PC-9 (cell line): ENCODE data around the gene CIRBP. TPM values are rescaled to one million over a fixed set of nuclear protein-coding genes. Genes with fewer than 3 reads are reported as not detected.

Source experiments
- BruUV-seq: library from RNA; stranded (reverse); fragments of 400-500 nt; replicated peaks from 2 replicates; lab custom pipeline; 2021; lab: Mats Ljungman, UMichigan
- CTCF ChIA-PET: fragments of 300-600 bp; sonication (Branson Sonifier 250); formaldehyde crosslinking; loops from one replicate; lab custom pipeline; 2022; ENCODE audit warnings: antibody characterized with exemption; lab: Charles Lee
- POLR2A ChIA-PET: fragments of 300-600 bp; sonication (Branson Sonifier 250); formaldehyde crosslinking; loops from one replicate; lab custom pipeline; 2022; ENCODE audit warnings: antibody characterized with exemption; ENCODE audit not compliant: unreplicated experiment; lab: Charles Lee
- DNase-seq, 2 experiments: peaks; one replicate each; pipeline versions ENCODE4 v3.0.0 to v3.0.0-alpha.2; 2015 to 2022; ENCODE audit warnings: mixed read lengths in 1 of 2
- H2AFZ ChIP-seq: fragments of 200-600 bp; sonication (generic); 2 replicates; pipeline ENCODE4 v1.8.1; 2017; ENCODE audit warnings: antibody characterized with exemption
- H3F3A ChIP-seq: fragments of 200-600 bp; sonication (generic); 2 replicates; pipeline ENCODE4 v1.8.1; 2017; ENCODE audit warnings: antibody characterized with exemption, mild to moderate bottlenecking, low read depth; ENCODE audit not compliant: insufficient read depth
- H3K27ac ChIP-seq: fragments of 200-600 bp; sonication (generic); 2 replicates; pipeline ENCODE4 v1.6.1; 2016; ENCODE audit warnings: mixed run types
- H3K27me3 ChIP-seq: fragments of 200-600 bp; sonication (generic); 2 replicates; pipeline ENCODE4 v1.6.1; 2016; ENCODE audit warnings: low read depth, mixed run types; ENCODE audit not compliant: insufficient read depth
- H3K36me3 ChIP-seq: fragments of 200-600 bp; sonication (generic); 2 replicates; pipeline ENCODE4 v1.6.1; 2016; ENCODE audit warnings: low read depth, mixed run types
- H3K4me1 ChIP-seq: fragments of 200-600 bp; sonication (generic); replicated peaks from 2 replicates; pipeline ENCODE4 v1.6.1; 2016; ENCODE audit warnings: mixed run types; ENCODE audit not compliant: insufficient read depth
- H3K4me2 ChIP-seq: fragments of 200-600 bp; sonication (generic); 2 replicates; pipeline ENCODE4 v1.6.1; 2017; ENCODE audit warnings: mixed run types
- H3K4me3 ChIP-seq: fragments of 200-600 bp; sonication (generic); 2 replicates; pipeline ENCODE4 v1.6.1; 2016; ENCODE audit warnings: mixed run types
- H3K79me2 ChIP-seq: fragments of 200-600 bp; sonication (generic); 2 replicates; pipeline ENCODE4 v1.6.1; 2017; ENCODE audit warnings: low read depth, mixed run types
- H3K9me2 ChIP-seq: fragments of 200-600 bp; sonication (generic); 2 replicates; pipeline ENCODE4 v1.8.1; 2017; ENCODE audit warnings: mild to moderate bottlenecking; ENCODE audit not compliant: insufficient read depth
- H3K9me3 ChIP-seq: fragments of 200-600 bp; sonication (generic); 2 replicates; pipeline ENCODE4 v1.8.1; 2016; ENCODE audit warnings: low read depth; ENCODE audit not compliant: insufficient read depth
- H4K20me1 ChIP-seq: fragments of 200-600 bp; sonication (generic); 2 replicates; pipeline ENCODE4 v1.8.1; 2017; ENCODE audit not compliant: insufficient read depth
- EZH2 ChIP-seq: fragments of 200-600 bp; sonication (generic); IDR thresholded peaks from 2 replicates; pipeline ENCODE4 v1.8.0; 2017; ENCODE audit warnings: antibody characterized with exemption, low read depth
- intact Hi-C: fragments of 100-400 bp; cut with micrococcal nuclease; formaldehyde crosslinking; loops from one replicate; pipeline ENCODE4 v1.10.0; 2022; ENCODE audit not compliant: unreplicated experiment
- total RNA-seq: library from RNA; stranded (reverse); gene quantifications from 2 replicates; pipeline ENCODE4 v1.2.3, GENCODE V29; 2021
- TF ChIP-seq, protein P1 (sequence below): fragments of 200-600 bp; sonication (generic); conservative IDR thresholded peaks from 2 replicates; pipeline ENCODE4 v1.6.1; 2017; ENCODE audit warnings: mixed run types, antibody characterized with exemption, mild to moderate bottlenecking, moderate library complexity

The CIRBP gene
- total RNA-seq, 1 experiment from 2014 or later, result 86.9 TPM

DNA sequence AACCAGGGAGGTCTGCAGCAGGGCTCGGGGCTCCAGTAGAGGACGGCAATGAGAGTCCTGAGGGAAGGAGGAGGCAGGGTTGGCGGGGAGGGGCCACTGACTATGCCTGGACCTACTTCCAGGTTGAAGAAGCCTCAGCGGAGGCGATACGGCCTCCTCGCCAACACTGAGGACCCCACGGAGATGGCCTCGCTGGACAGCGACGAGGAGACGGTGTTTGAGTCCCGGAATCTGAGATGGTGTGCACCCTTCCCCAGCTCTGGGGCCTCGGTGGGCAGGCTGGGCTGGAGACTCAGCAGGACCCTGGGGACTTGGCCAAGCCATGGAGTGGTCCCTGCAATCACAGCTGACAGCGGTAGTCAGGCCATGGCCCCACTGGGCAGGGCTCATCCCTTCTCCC is 7.9 kb downstream of the CIRBP start:
- TF ChIP-seq, protein P1, sequence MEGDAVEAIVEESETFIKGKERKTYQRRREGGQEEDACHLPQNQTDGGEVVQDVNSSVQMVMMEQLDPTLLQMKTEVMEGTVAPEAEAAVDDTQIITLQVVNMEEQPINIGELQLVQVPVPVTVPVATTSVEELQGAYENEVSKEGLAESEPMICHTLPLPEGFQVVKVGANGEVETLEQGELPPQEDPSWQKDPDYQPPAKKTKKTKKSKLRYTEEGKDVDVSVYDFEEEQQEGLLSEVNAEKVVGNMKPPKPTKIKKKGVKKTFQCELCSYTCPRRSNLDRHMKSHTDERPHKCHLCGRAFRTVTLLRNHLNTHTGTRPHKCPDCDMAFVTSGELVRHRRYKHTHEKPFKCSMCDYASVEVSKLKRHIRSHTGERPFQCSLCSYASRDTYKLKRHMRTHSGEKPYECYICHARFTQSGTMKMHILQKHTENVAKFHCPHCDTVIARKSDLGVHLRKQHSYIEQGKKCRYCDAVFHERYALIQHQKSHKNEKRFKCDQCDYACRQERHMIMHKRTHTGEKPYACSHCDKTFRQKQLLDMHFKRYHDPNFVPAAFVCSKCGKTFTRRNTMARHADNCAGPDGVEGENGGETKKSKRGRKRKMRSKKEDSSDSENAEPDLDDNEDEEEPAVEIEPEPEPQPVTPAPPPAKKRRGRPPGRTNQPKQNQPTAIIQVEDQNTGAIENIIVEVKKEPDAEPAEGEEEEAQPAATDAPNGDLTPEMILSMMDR, result no peak
- no peak for TF ChIP-seq EZH2
- Histone ChIP-seq H4K20me1 (peaks cover 13% of the 10 kb centered on the region), H3K36me3 (peaks cover 9% of the 10 kb centered on the region; the same call in 1 of the 2 replicates), H3K4me1 (peaks cover 16% of the 10 kb centered on the region), H3K4me2 (peak overlapping the region; percentile 87), H3K27ac (no peak overlapping the region), H3F3A (peaks cover 33% of the 10 kb centered on the region), H3K9me3 (no peaks in the 10 kb centered on the region), H2AFZ (no peak overlapping the region), H3K4me3 (peak overlapping the region; percentile 78; the same call in 1 of the 2 replicates), H3K9me2 (no peaks in the 10 kb centered on the region), H3K27me3 (no peaks in the 10 kb centered on the region), H3K79me2 (peaks cover 40% of the 10 kb centered on the region)
- no TSS peak for BruUV-seq
- DNase-seq, result no peak
- ChIA-PET POLR2A (no interaction called here), CTCF (no interaction called here)
- intact Hi-C loops, result loop anchor here (5.0 kb wide), 1 partner anchor 395 kb away; no protein-coding TSS in a partner anchor

DNA sequence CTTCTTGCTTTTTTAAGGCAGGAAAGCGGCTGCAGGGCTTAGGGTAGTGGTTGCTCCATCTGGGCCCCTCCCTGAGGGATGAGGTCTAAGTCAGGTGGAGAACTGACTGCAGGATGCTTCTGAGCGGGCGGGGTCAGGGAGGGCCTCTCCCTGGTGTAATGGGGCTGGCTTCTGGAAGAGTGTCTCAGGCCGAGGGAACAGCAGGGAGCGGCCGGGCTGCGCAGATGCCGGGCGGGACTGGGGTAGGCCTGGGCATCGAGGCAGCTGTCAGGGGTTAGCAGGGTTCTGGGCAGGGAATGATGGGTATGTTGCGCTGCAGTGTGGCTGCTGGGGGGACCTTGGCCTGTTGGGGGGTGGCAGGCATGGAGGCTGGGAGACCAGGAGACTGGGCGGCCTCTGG is 8.9 kb downstream of the CIRBP start:
- intact Hi-C loops, result loop anchor here (2.0 to 5.0 kb wide), 2 partner anchors 95 to 394 kb away; no protein-coding TSS in a partner anchor
- POLR2A ChIA-PET, result no interaction called here
- peaks cover 30% of the 10 kb centered on the region for H3K79me2 ChIP-seq
- BruUV-seq, result no TSS peak
- TF ChIP-seq, protein P1, result no peak
- no peak for TF ChIP-seq EZH2
- H3F3A ChIP-seq, result peaks cover 27% of the 10 kb centered on the region
- DNase-seq, result no peak
- H3K4me1 ChIP-seq, result peaks cover 11% of the 10 kb centered on the region; the same call in 1 of the 2 replicates
- H3K27me3 ChIP-seq, result no peaks in the 10 kb centered on the region
- H3K9me2 ChIP-seq, result no peaks in the 10 kb centered on the region
- no peak overlapping the region for H3K4me2 ChIP-seq
- H2AFZ ChIP-seq, result no peak overlapping the region
- H3K27ac ChIP-seq, result no peak overlapping the region
- peaks cover 13% of the 10 kb centered on the region for H4K20me1 ChIP-seq
- H3K4me3 ChIP-seq, result no peak overlapping the region
- no peaks in the 10 kb centered on the region for H3K9me3 ChIP-seq
- CTCF ChIA-PET, result interaction anchor here (0.5 kb wide), 1 partner anchor 142 kb away, joined by 3 read pairs; no protein-coding TSS in a partner anchor
- 0 out of 2 replicates have a peak, but pooled peaks cover 5% of the 10 kb centered on the region for H3K36me3 ChIP-seq

DNA sequence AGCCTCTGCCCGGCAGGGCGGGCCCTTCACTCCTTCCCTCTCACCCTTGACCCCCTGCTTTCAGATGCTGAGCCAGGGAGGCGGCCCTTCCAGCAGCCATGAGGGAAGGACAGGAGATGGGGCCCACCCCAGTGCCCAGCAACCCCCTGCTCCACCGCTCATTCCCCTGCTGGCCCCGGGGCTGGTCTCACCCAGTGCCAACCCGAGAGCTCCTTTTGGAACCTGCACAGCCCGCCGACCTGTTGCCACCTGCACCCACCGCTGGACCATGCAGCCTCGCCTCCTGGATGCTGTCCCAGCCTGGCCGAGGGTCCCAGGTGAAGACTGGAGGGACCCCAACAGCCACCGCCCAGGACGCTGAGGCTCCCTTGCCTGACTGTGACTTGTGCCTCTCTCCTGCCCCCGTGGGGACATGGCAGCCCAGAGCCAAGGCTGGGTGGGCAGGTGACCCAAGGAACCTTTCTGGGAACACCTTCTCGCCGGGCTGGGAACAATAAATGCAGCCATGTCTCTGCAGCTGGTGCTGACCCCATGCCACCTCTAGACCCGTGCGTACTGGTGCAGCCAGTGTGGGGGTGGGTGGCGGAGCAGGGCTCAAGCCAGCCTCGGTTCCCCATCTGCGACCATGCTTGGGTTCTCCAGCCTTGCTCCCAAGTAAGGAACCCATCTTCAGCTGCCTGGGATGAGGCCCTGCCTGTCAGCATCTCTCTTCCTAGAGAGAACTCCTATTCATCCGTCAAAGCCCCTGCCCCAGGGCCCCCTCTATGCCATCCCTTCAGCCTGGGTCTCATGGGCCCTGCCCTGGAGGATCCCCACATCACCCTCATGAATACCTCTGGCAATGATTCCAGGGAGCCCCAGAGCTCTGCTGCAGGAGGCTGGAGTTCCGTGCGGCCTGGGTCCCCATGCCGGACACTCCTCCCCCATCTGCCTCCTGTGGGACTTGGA is 9.9 kb downstream of the CIRBP start:
- ChIA-PET CTCF (interaction anchor here (0.5 to 0.7 kb wide), 3 partner anchors 142 to 396 kb away, joined by 3 read pairs; no protein-coding TSS in a partner anchor), POLR2A (interaction anchor here (0.5 kb wide), 1 partner anchor 535 kb away, joined by 8 read pairs; no protein-coding TSS in a partner anchor)
- Histone ChIP-seq H3K36me3 (no peaks in the 10 kb centered on the region), H3K79me2 (peaks cover 21% of the 10 kb centered on the region), H3K27ac (no peak overlapping the region), H3K4me1 (0 out of 2 replicates have a peak, but pooled peaks cover 1% of the 10 kb centered on the region), H4K20me1 (peaks cover 6% of the 10 kb centered on the region), H3K9me2 (no peaks in the 10 kb centered on the region), H3K9me3 (no peaks in the 10 kb centered on the region), H2AFZ (no peak overlapping the region), H3F3A (peaks cover 19% of the 10 kb centered on the region), H3K27me3 (no peaks in the 10 kb centered on the region), H3K4me3 (no peak overlapping the region), H3K4me2 (no peak overlapping the region)
- no peak for TF ChIP-seq EZH2
- TF ChIP-seq, protein P1, result no peak
- intact Hi-C loops, result loop anchor here (2.0 to 5.0 kb wide), 2 partner anchors 94 to 393 kb away; no protein-coding TSS in a partner anchor
- no peak for DNase-seq
- BruUV-seq, result no TSS peak
